Transverse colon (tissue), 4 donors: ENCODE results near the gene CARD19. TPM values are rescaled to one million over a fixed set of nuclear protein-coding genes. Genes with fewer than 3 reads are reported as not detected.

Source experiments
- DNase-seq: peaks from one replicate; pipeline ENCODE4 v3.0.0-alpha.2; 2019
- H3K27ac ChIP-seq, 4 donors: fragments of 200-600 bp; sonication (generic); 2 replicates each; pipeline ENCODE4 v1.5.1; 2016 to 2018; ENCODE audit warnings: inconsistent platforms in 4 of 4
- H3K27me3 ChIP-seq: fragments of 200-600 bp; sonication (generic); 2 replicates; pipeline ENCODE4 v1.5.1; 2017; ENCODE audit warnings: inconsistent platforms
- H3K36me3 ChIP-seq, 4 donors: fragments of 200-600 bp; sonication (generic); 2 replicates each; pipeline ENCODE4 v1.5.1; 2017 to 2019; ENCODE audit warnings: inconsistent platforms in 4 of 4
- H3K4me1 ChIP-seq, 4 donors: fragments of 200-600 bp; sonication (generic); 2 replicates each; pipeline ENCODE4 v1.5.1; 2017 to 2020; ENCODE audit warnings: inconsistent platforms in 4 of 4
- H3K4me3 ChIP-seq, 4 donors: fragments of 200-600 bp; sonication (generic); 1 replicate in 1 of 4; 2 replicates in 3 of 4; pipeline versions ENCODE4 v1.5.1 to v1.6.1; 2017 to 2019; ENCODE audit warnings: inconsistent platforms in 4 of 4
- H3K9me3 ChIP-seq, 2 donors: fragments of 200-600 bp; sonication (generic); 2 replicates each; pipeline ENCODE4 v1.5.1; 2017 to 2019; ENCODE audit warnings: inconsistent platforms in 2 of 2
- EP300 ChIP-seq: sonication (generic); formaldehyde crosslinking; IDR thresholded peaks from one replicate; pipeline ENCODE4 v1.6.1; 2017; ENCODE audit warnings: antibody characterized with exemption, low read depth
- POLR2A ChIP-seq: fragments of 450-650 bp; IDR thresholded peaks from one replicate; pipeline ENCODE4 v1.6.1; 2016; ENCODE audit warnings: antibody characterized with exemption, mild to moderate bottlenecking, moderate library complexity
- POLR2AphosphoS5 ChIP-seq, 3 donors: sonication (generic); formaldehyde crosslinking; IDR thresholded peaks; one replicate each; pipeline ENCODE4 v1.6.1; 2016; ENCODE audit warnings: antibody characterized with exemption in 3 of 3
- WGBS, 2 donors: methylation state at CpG; one replicate each; pipeline ENCODE4 v1.1.5; 2018; ENCODE audit warnings: low coverage in 1 of 2; 5-methylcytosine and 5-hydroxymethylcytosine counted together
- in situ Hi-C, 4 donors: fragments of 200-750 bp; cut with MboI; loops; one replicate each; pipeline versions ENCODE4 v1.15.0 to v1.15.1; 2017; ENCODE audit warnings: low sequenced_read_pairs in 3 of 4, low pct_ligation_motif_present in 1 of 4, low pct_unique_long_range_greater_than_20kb in 1 of 4
- intact Hi-C: fragments of 100-400 bp; cut with DNase I; formaldehyde crosslinking; loops from one replicate; pipeline ENCODE4 v1.15.1; 2023; ENCODE audit warnings: low total_unique reads
- total RNA-seq, 4 donors: library from RNA; depleted of rRNA; stranded (reverse); fragments of >200 nt; gene quantifications; one replicate each; pipeline ENCODE4 v1.1.0, GENCODE V29; 2016
- TF ChIP-seq, protein P1 (sequence below), 5 experiments: fragments of 200-600 bp in 3 of 5; fragments of 450-650 bp in 2 of 5; sonication (generic) in 3 of 5; IDR thresholded peaks; 1 replicate in 2 of 5; 2 replicates in 3 of 5; pipeline ENCODE4 v1.5.1; 2016 to 2017; ENCODE audit warnings: antibody characterized with exemption in 5 of 5, inconsistent platforms in 3 of 5, mild to moderate bottlenecking in 2 of 5, moderate library complexity in 1 of 5

Gene CARD19
- total RNA-seq, 4 donors from 2014 or later: 16.3 to 105 (median 88.2) TPM

DNA sequence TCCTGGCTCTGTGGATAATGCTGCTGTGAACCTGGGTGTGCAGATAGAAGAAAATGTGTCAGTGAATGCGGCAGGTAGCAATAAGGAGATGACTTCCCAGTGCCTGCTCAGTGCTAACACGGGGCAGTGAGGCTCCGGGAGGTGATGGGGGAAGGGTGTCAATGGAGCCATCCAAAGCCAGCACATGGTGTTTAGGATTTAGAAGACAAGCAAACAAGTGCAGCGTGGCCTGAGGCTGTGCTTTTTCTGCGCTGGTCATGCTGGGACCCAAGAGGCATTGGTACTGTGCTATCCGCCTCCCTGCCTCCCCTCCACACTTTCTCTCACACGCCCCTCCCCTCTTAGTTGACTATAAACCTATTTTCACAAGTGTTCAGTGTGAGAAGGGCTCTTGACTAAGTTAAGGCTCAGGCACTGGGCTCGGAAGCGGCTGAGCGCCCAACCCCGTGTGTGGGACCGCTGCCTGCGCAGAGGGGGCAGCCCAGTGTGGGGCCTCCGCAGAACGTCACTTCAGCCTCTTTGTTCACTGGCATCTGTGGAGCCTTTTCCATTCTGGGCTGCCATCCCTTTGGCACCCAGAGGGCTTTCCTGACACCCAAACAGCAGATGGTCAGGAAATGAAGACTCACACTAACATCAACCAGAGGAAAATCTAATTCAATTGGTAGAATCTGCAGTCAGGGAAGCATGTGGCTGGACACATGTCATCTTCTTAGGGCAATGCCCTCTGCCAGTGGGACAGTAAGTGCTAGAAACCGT, 59.9 kb downstream of the CARD19 start:
- no peak for DNase-seq
- TF ChIP-seq POLR2A (no peak), POLR2AphosphoS5 (IDR thresholded peaks at IDR 0.05) (no peak), EP300 (no peak)
- TF ChIP-seq, protein P1, sequence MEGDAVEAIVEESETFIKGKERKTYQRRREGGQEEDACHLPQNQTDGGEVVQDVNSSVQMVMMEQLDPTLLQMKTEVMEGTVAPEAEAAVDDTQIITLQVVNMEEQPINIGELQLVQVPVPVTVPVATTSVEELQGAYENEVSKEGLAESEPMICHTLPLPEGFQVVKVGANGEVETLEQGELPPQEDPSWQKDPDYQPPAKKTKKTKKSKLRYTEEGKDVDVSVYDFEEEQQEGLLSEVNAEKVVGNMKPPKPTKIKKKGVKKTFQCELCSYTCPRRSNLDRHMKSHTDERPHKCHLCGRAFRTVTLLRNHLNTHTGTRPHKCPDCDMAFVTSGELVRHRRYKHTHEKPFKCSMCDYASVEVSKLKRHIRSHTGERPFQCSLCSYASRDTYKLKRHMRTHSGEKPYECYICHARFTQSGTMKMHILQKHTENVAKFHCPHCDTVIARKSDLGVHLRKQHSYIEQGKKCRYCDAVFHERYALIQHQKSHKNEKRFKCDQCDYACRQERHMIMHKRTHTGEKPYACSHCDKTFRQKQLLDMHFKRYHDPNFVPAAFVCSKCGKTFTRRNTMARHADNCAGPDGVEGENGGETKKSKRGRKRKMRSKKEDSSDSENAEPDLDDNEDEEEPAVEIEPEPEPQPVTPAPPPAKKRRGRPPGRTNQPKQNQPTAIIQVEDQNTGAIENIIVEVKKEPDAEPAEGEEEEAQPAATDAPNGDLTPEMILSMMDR (IDR thresholded peaks at IDR 0.05): no peak
- Histone ChIP-seq H3K9me3 (no peaks in the 10 kb centered on the region), H3K4me1 (peaks cover 0 to 7% (median 6%) of the 10 kb centered on the region in 4 donors), H3K36me3 (no peaks in the 10 kb centered on the region), H3K27ac (no peak overlapping the region), H3K4me3 (no peak overlapping the region), H3K27me3 (no peaks in the 10 kb centered on the region)
- intact Hi-C loops: loop anchor here (5.0 kb wide), 1 partner anchor 146 kb away; no protein-coding TSS in a partner anchor
- in situ Hi-C loops: loop anchor here in 3 of 4 donors (25.0 kb wide), 4 partner anchors 281 to 806 kb away; partner anchors contain the start of gene BARX1 (in 1 of the 3)
- 60 to 89% methylated on average over 2 to 16 of the region's 16 CpGs for WGBS, 2 donors

DNA sequence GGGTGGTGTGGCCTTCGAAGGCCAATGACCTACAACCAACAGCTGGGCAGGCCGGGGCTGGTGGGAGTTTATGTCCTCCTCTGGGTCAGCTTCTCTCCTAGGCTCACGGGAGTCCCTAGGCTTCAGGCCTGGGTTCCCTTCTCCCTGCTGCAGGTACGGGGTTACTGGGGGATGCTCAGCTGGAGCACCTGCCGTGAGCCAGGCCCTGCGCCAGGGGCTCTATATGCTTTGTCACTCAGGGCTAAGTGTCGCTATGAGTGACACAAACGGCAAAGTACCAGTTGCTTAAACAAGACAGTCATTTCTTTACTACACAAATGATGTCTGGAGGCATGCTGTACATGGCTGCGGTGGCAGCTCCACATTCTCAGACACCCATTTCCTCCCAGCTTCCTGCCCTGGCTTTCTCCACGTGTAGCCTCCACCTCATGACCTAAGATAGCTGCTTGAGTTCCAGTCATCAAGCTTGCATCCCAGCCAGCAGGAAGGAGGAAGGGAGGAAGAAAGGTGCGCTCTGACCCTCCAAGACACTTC, 60.5 kb downstream of the CARD19 start:
- intact Hi-C loops (loop anchor here (5.0 kb wide), 1 partner anchor 146 kb away; no protein-coding TSS in a partner anchor), in situ Hi-C loops (loop anchor here in 3 of 4 donors (25.0 kb wide), 4 partner anchors 281 to 806 kb away; partner anchors contain the start of gene BARX1 (in 1 of the 3))
- TF ChIP-seq EP300 (no peak), POLR2A (no peak), POLR2AphosphoS5 (IDR thresholded peaks at IDR 0.05) (no peak)
- TF ChIP-seq, protein P1 (IDR thresholded peaks at IDR 0.05): no peak

DNA sequence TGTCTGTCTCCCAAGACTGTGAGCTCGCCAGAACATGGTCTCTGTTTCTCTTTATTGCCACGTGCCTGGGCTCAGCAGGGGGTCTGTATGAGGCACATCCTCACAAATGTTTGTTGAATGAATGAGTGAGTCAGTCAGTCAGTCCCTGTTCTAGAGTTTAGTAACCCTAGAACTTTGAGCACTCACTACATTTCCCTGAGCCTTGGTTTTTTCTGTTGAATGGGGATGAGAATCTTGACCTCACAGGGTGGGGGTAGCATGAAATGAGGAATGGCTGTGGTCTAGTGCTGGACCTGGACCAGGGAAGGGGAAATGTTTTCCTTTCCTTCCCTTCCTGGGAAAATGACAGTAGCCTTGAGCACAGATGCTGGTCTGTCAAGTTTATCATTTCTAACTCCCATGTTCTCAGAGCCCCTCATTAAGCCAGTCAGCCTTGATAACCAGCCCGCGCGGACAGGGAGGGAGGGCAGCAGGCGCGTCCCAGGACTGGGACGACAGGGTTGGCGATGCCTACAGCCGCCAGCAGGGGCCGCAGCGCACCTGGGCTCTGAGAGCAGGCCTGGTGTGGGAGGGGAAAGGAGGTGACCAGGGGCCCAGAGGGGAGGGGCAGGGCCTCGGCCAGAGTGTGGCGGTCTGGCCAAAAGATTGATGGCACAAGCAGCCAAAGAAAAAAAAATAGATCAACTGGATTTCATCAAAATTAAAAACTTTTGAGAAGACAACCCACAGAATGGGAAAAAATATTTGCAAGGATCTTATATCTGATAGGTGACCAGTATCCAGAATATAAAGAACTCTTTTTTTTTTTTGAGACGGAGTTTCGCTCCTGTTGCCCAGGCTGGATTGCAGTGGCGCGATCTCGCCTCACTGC, 63.8 kb downstream of the CARD19 start:
- Histone ChIP-seq H3K36me3 (no peaks in the 10 kb centered on the region), H3K9me3 (no peaks in the 10 kb centered on the region), H3K27me3 (no peaks in the 10 kb centered on the region), H3K4me1 (peaks cover 0 to 7% (median 6%) of the 10 kb centered on the region in 4 donors), H3K27ac (no peak overlapping the region), H3K4me3 (no peak overlapping the region)
- in situ Hi-C loops: loop anchor here (10.0 to 25.0 kb wide), 5 partner anchors 145 to 802 kb away; partner anchors contain the start of gene BARX1 (in 1 of the 4)
- intact Hi-C loops: loop anchor here (5.0 kb wide), 1 partner anchor 142 kb away; no protein-coding TSS in a partner anchor
- TF ChIP-seq, protein P1 (IDR thresholded peaks at IDR 0.05): peak; percentile 95 to 98 (median 97)
- TF ChIP-seq POLR2A: no peak
- peak in 1 of 3 donors; percentile 8 for TF ChIP-seq POLR2AphosphoS5 (IDR thresholded peaks at IDR 0.05)
- peak; percentile 89 for DNase-seq
- 13 to 15% methylated on average over 7 to 19 of the region's 19 CpGs for WGBS, 2 donors

More for the DNA sequence above, 60.5 kb downstream of the CARD19 start:
- no peaks in the 10 kb centered on the region for H3K9me3 ChIP-seq
- no peaks in the 10 kb centered on the region for H3K36me3 ChIP-seq
- no peak overlapping the region for H3K4me3 ChIP-seq
- peaks cover 0 to 7% (median 6%) of the 10 kb centered on the region in 4 donors for H3K4me1 ChIP-seq
- no peak for DNase-seq
- 56 to 84% methylated on average over 3 to 8 of the region's 11 CpGs for WGBS, 2 donors
- H3K27me3 ChIP-seq: no peaks in the 10 kb centered on the region
- H3K27ac ChIP-seq: no peak overlapping the region
